HUES64 (cell line): ENCODE measurements around the gene AFAP1L2.

ENCODE experiments used
- H3K27ac ChIP-seq: 2 replicates; pipeline ENCODE4 v1.7.0; 2013; ENCODE audit warnings: low read depth, low read length, inconsistent platforms
- H3K27me3 ChIP-seq: 2 replicates; pipeline ENCODE4 v1.6.1; 2013; ENCODE audit warnings: mild to moderate bottlenecking, low read length; ENCODE audit not compliant: insufficient read depth
- H3K36me3 ChIP-seq: 2 replicates; pipeline ENCODE4 v1.6.1; 2013; ENCODE audit warnings: mild to moderate bottlenecking, low read length; ENCODE audit not compliant: insufficient read depth
- H3K4me1 ChIP-seq: 2 replicates; pipeline ENCODE4 v1.6.1; 2013; ENCODE audit warnings: mild to moderate bottlenecking, low read length, moderate library complexity; ENCODE audit not compliant: insufficient read depth
- H3K4me3 ChIP-seq: 2 replicates; pipeline ENCODE4 v1.5.1; 2013; ENCODE audit warnings: mild to moderate bottlenecking, low read length, moderate library complexity
- H3K9ac ChIP-seq: 2 replicates; pipeline ENCODE4 v1.6.1; 2013; ENCODE audit warnings: mild to moderate bottlenecking, low read depth, low read length
- H3K9me3 ChIP-seq: 2 replicates; pipeline ENCODE4 v1.6.1; 2013; ENCODE audit warnings: low read depth, low read length; ENCODE audit not compliant: insufficient read depth
- WGBS: fragments of 150-250, 120-280 bp; methylation state at CpG from one replicate; pipeline ENCODE4 v1.1.7; 2013; ENCODE audit warnings: missing lambda C conversion rate; 5-methylcytosine and 5-hydroxymethylcytosine counted together

The AFAP1L2 gene

DNA sequence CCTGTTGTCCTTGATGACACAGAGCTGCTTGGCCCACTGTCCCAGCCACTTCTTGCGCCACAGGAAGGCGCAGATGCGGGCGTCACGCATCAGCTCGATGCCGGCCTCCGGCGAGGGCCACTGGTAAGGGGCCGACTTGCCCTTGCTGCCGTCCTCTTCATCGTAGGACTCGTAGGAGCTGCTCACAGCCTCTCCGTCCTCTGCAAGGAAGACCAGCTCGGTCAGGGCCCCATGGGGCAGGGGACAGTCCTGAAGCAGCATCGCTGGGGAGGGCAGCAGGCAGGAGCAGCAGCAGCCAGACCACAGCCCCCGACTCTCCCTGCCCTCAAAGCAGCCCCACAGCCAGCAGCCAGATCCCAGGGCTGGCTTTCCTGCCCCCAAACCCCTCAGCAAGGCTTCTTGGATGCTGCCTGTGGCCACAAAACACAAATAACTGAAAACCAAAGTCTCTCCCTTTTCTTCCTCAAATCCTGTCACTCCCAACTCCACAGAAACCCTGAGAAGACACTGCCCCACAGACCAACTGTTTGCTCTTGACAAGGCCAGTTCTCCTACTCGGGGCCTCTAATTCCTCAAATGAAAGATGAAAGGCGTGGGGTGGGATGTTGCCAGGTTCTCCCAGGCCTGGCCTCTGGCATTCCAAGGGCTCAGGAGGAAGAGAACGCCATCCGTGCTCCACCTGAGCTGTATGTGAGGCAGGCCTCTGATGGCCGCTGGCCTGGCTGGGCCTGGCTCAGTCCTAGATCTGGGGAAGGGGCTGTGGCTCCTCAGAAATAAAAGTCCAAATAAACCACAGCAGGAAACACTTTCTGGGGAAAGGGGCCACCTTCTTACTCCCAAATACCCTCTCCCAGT is 88.5 kb downstream of the AFAP1L2 start:
- H3K4me1 ChIP-seq, result peaks cover 8% of the 10 kb centered on the region; the same call in 1 of the 2 replicates
- WGBS, result 91% methylated on average over 22 of the region's 22 CpGs
- H3K36me3 ChIP-seq, result no peaks in the 10 kb centered on the region
- no peaks in the 10 kb centered on the region for H3K9me3 ChIP-seq
- H3K27ac ChIP-seq, result no peak overlapping the region
- H3K9ac ChIP-seq, result no peak overlapping the region
- no peaks in the 10 kb centered on the region for H3K27me3 ChIP-seq
- H3K4me3 ChIP-seq, result no peak overlapping the region

DNA sequence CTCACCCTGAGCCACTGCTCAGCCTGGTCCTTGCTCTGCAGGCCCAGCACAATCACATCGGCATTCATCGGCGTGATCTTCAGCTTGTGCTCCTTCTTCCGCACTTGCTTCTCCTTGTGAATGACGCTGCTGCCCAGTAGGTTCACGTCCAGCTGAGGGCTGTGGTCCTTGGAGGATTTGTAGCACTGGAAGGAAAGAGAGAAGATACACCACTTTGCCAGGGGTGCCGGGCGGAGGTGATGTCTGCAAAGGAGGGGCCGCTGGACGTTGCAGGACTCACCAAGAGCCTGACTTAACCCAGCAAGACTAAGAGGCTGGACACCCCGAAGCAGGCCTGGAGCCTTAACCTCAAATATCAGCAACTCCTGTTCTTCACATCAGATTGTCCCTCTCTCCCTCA is 90.4 kb downstream of the AFAP1L2 start:
- no peak overlapping the region for H3K4me3 ChIP-seq
- no peak overlapping the region for H3K27ac ChIP-seq
- H3K27me3 ChIP-seq, result no peaks in the 10 kb centered on the region
- H3K36me3 ChIP-seq, result no peaks in the 10 kb centered on the region
- 90% methylated on average over 11 of the region's 11 CpGs for WGBS
- H3K4me1 ChIP-seq, result no peaks in the 10 kb centered on the region
- no peaks in the 10 kb centered on the region for H3K9me3 ChIP-seq
- no peak overlapping the region for H3K9ac ChIP-seq

DNA sequence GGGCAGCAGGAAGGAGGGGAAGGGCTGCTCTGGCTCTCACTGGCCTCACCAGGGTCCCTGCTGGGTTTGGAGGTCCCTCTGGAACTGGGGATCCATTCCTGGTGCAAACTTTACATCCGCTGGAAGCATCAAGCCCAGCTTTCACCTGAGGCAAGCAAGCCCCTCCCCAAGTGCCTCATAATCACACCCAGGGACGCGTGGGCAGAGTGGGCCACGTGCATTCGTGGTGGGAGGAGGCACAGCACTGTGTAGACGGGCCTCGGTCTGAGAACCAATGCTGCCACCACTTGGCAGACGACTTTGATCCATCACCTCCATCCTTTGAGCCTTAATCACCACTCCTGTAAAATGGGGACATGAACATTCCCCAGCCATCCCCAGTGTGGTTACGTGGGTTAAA is 91.2 kb downstream of the AFAP1L2 start:
- Histone ChIP-seq H3K36me3 (no peaks in the 10 kb centered on the region), H3K27ac (no peak overlapping the region), H3K27me3 (no peaks in the 10 kb centered on the region), H3K4me1 (no peaks in the 10 kb centered on the region), H3K9ac (no peak overlapping the region), H3K9me3 (no peaks in the 10 kb centered on the region), H3K4me3 (no peak overlapping the region)
- WGBS, result 93% methylated on average over 9 of the region's 9 CpGs

DNA sequence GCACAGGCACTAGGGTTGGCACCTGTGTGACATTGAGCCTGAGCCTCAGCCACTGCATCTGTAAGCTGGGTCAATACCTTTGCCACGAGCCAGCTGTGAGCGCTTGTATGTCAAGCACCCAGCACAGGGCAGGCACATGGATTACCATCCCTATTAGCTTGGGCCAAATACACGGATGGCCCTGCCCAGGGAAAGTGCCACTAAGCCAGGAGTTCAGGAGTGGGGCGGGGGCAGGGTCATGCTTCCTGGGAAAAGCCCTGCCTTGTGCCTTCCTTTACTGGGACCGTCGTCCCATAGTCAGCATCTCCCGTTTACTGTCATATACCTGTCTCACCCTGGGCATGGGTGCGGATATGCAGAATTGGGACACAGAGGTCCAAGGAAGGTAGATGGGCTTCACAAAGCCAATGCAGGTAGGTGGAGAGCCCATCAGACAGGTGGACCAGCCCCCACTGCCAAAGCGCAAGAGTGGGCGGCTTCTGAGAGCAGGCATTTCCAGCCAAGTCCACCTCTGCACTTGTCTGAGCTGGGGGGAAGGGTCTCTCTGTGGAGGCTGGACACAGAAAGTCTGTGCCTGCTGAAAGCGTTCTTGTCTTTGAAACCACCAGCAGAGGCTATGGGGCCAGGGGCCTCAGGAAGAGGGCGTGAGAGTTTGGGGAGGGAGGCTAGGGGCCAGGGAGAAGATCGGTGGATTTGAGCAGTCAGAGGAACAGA is 92.6 kb downstream of the AFAP1L2 start:
- no peaks in the 10 kb centered on the region for H3K27me3 ChIP-seq
- H3K4me3 ChIP-seq, result no peak overlapping the region
- no peak overlapping the region for H3K27ac ChIP-seq
- no peaks in the 10 kb centered on the region for H3K9me3 ChIP-seq
- no peaks in the 10 kb centered on the region for H3K4me1 ChIP-seq
- whole genome bisulfite sequencing, result 91% methylated on average over 13 of the region's 13 CpGs
- no peaks in the 10 kb centered on the region for H3K36me3 ChIP-seq
- no peak overlapping the region for H3K9ac ChIP-seq

DNA sequence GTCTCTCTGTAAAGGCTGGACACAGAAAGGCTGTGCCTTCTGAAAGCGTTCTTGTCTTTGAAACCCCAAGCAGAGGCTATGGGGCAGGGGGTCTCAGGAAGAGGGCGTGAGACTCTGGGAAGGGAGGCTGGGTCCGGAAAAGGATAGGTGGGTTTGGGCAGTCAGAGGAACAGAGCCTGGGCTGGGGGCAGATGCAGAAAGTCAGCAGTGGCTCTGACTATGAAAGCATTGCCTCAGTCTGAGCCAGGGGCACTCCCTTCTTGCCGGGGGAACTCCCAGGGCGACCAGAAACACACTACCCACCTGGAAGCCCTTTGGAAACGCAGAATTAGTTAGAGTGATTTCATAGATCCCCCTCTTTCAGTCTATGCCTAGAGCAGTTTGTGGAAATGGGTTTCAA is 93.3 kb downstream of the AFAP1L2 start:
- WGBS, result 76% methylated on average over 6 of the region's 6 CpGs
- H3K4me3 ChIP-seq, result no peak overlapping the region
- H3K9ac ChIP-seq, result no peak overlapping the region
- no peaks in the 10 kb centered on the region for H3K9me3 ChIP-seq
- H3K27me3 ChIP-seq, result no peaks in the 10 kb centered on the region
- no peaks in the 10 kb centered on the region for H3K4me1 ChIP-seq
- H3K27ac ChIP-seq, result no peak overlapping the region
- no peaks in the 10 kb centered on the region for H3K36me3 ChIP-seq

DNA sequence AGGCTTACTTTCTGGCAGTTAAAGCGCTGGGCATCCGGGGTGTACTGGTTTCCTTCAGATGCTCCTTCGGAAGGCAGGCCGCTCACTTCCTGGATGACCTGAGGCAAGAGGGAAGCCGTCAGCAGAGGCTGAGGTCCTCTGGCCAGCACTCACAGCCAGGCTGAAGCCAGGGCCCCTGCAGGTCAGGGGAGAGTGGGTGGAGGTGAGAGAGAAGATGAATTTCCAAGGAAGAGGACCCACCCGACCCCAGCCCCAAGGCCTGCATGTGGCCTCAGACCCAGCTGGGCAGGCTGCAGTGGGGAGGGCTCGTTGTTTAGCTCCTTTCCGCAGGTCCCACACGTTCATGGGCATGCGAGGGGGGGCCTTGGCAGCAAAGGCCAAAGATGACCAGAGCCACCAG is 94.0 kb downstream of the AFAP1L2 start:
- Histone ChIP-seq H3K9me3 (no peaks in the 10 kb centered on the region), H3K9ac (no peak overlapping the region), H3K4me3 (no peak overlapping the region), H3K27me3 (no peaks in the 10 kb centered on the region), H3K4me1 (no peaks in the 10 kb centered on the region), H3K27ac (no peak overlapping the region), H3K36me3 (no peaks in the 10 kb centered on the region)
- 86% methylated on average over 10 of the region's 10 CpGs for WGBS

DNA sequence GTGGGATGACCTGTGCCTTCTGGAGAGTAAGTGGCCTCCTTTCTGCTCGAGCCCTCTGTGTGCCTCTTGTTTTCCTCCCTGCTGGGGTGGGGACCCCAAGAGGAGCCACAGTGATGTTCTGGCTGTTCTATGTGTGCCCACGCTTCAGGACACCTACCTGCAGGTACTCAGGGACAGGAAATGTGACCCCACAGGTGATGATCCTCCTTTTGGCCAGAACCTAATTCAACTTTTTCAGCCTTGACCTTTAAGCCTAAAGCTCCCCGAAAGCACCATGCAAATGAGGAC is 95.0 kb downstream of the AFAP1L2 start:
- Histone ChIP-seq H3K27ac (no peak overlapping the region), H3K9ac (no peak overlapping the region), H3K4me1 (no peaks in the 10 kb centered on the region), H3K36me3 (no peaks in the 10 kb centered on the region), H3K27me3 (no peaks in the 10 kb centered on the region; the same call in 1 of the 2 replicates), H3K4me3 (no peak overlapping the region), H3K9me3 (no peaks in the 10 kb centered on the region)
- WGBS, result 89% methylated on average over 3 of the region's 3 CpGs

DNA sequence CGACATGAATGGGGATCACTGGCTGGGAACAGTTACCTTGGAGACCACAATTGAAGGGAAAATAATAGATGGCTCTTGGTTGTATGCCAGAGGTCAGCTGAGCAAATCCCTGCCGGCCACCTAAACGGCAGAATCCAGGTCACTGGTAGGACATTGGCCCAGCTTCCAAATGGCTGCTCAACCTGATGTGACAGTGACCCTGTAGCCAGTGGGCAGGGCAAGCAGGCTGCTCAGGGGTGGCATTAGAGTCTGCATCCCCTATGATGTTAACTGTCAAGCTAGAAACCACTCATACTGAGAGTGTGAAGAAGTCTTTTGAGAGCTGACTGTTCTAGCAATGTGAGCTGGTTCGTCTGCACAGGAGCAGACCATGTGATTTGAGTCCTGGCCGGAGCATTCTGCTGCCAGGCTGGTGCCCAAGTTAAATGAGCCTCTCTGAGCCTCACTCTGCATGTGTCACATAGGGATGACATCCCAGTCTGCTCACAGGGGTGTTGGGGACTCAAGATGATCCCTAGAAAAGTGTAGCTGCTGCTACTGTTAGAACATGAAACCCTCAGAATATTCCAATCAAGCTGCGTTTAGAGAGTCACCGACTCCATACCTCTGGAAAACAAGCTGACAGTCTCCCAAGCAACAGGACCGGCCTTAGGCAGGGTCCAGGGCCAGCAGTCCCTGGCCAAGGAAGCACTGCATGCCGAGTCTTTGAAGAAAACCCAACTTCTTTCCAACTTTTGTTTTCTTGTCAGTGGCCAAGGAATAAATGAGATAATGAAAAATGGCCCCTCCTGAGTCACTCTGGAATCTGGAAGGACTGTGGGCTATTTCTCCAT is 95.6 kb downstream of the AFAP1L2 start:
- H3K9ac ChIP-seq, result no peak overlapping the region
- no peaks in the 10 kb centered on the region for H3K36me3 ChIP-seq
- no peaks in the 10 kb centered on the region; the same call in 1 of the 2 replicates for H3K27me3 ChIP-seq
- 89% methylated on average over 9 of the region's 9 CpGs for WGBS
- H3K9me3 ChIP-seq, result no peaks in the 10 kb centered on the region
- no peak overlapping the region for H3K27ac ChIP-seq
- no peak overlapping the region for H3K4me3 ChIP-seq
- no peaks in the 10 kb centered on the region for H3K4me1 ChIP-seq

DNA sequence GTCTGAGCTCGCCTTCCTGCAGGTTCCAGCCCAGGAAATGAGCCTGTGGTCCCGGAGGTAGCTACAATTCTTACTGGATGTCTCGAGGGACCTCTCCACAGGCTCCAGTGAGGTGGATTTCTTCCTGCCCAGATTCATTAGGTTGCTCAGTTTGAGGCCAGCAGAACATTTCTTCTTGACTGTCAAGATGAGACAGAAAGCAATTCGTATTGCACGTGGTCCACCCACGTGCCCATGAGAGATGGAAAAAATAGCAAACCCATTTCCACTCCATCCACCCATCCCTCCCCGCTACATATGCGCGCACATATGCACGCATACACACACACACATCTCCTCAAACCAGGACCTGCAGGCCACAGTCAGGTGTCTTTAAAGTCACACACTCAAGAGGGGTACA is 96.6 kb downstream of the AFAP1L2 start:
- 88% methylated on average over 10 of the region's 10 CpGs for WGBS
- Histone ChIP-seq H3K9me3 (no peaks in the 10 kb centered on the region), H3K36me3 (no peaks in the 10 kb centered on the region), H3K27me3 (no peaks in the 10 kb centered on the region; the same call in 1 of the 2 replicates), H3K27ac (no peak overlapping the region), H3K4me1 (no peaks in the 10 kb centered on the region), H3K9ac (no peak overlapping the region), H3K4me3 (no peak overlapping the region)

DNA sequence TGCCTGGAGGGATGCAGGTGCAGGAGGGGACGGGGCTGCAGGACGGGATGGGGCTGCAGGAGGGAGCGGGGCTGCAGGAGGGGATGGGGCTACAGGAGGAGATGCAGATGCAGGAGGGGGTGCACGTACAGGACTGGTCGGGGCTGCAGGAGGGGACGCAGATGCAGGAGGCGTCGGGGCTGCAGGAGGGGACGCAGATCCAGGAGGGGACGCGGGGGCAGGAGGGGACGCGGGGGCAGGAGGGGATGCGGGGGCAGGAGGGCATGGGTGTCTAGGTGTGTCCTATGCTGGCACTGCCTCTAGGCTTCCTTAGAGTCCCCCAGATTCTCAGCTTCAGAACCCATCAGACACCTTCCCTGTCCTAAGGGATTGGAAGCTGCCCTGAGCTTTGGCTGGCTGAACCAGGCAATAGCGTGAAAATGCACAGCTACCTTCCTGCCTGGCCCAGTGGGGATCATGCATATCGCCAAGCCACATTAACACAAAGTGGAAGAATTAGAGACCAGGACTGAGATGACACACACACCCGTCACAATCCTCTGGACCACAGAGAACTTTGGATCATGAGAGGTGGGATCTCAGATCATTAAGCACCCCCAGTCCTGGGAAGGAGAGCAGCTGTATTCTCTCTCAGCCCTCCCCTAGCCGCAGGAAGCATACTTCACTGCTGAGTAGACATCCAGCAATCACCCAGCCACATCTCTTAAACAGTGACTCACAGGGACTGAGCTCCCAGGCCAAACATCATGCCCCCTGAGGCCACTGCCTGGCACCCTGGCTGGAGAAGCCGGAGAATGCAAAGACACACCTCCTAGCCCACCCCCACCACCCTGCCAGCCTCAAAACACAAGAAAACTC is 98.0 kb downstream of the AFAP1L2 start:
- no peak overlapping the region for H3K9ac ChIP-seq
- H3K4me1 ChIP-seq, result no peaks in the 10 kb centered on the region
- no peaks in the 10 kb centered on the region for H3K36me3 ChIP-seq
- WGBS, result 68% methylated on average over 12 of the region's 19 CpGs
- H3K4me3 ChIP-seq, result no peak overlapping the region
- H3K27me3 ChIP-seq, result no peaks in the 10 kb centered on the region; the same call in 1 of the 2 replicates
- no peak overlapping the region for H3K27ac ChIP-seq
- H3K9me3 ChIP-seq, result no peaks in the 10 kb centered on the region
